OCI-LY7 (cell line): ENCODE measurements around the gene RGL1. TPM values are rescaled to one million over a fixed set of nuclear protein-coding genes. Genes with fewer than 3 reads are reported as not detected.

Experiments
- BruUV-seq: library from RNA; stranded (reverse); fragments of 400-500 nt; replicated peaks from 2 replicates; lab custom pipeline; 2021; lab: Mats Ljungman, UMichigan
- CTCF ChIA-PET: fragments of 300-600 bp; sonication (Branson Sonifier 250); formaldehyde crosslinking; loops from one replicate; lab custom pipeline; 2022; ENCODE audit warnings: antibody characterized with exemption; ENCODE audit not compliant: unreplicated experiment; lab: Charles Lee
- POLR2A ChIA-PET: fragments of 300-600 bp; sonication (Branson Sonifier 250); formaldehyde crosslinking; loops from one replicate; lab custom pipeline; 2022; ENCODE audit warnings: antibody characterized with exemption; lab: Charles Lee
- DNase-seq: peaks from one replicate; pipeline ENCODE4 v3.0.0-alpha.2; 2015; ENCODE audit warnings: low spot score
- H2AFZ ChIP-seq: fragments of 200-600 bp; sonication (generic), shearing (Covaris generic); 2 replicates; pipeline ENCODE4 v1.6.1; 2014; ENCODE audit warnings: mild to moderate bottlenecking, antibody characterized with exemption, low read length, moderate library complexity
- H3K27ac ChIP-seq: fragments of 200-600 bp; sonication (generic); 2 replicates; pipeline ENCODE4 v1.5.1; 2014; ENCODE audit warnings: mixed run types, low read depth, mild to moderate bottlenecking, moderate library complexity, low read length, inconsistent platforms; ENCODE audit not compliant: poor library complexity, severe bottlenecking
- H3K36me3 ChIP-seq: fragments of 200-600 bp; sonication (generic); 2 replicates; pipeline ENCODE4 v1.6.1; 2014; ENCODE audit warnings: mild to moderate bottlenecking, antibody characterized with exemption, low read length, moderate library complexity, mixed read lengths; ENCODE audit not compliant: insufficient read depth
- H3K4me1 ChIP-seq: fragments of 200-600 bp; sonication (generic); 2 replicates; pipeline ENCODE4 v1.5.1; 2014; ENCODE audit warnings: mild to moderate bottlenecking, low read length; ENCODE audit not compliant: insufficient read depth, poor library complexity, severe bottlenecking
- H3K4me2 ChIP-seq: fragments of 200-600 bp; sonication (generic); 2 replicates; pipeline ENCODE4 v1.6.1; 2014; ENCODE audit warnings: mild to moderate bottlenecking, low read length
- H3K4me3 ChIP-seq: fragments of 200-600 bp; sonication (generic); 2 replicates; pipeline ENCODE4 v1.5.1; 2014; ENCODE audit warnings: mild to moderate bottlenecking, low read depth, low read length; ENCODE audit not compliant: poor library complexity, severe bottlenecking
- H3K79me2 ChIP-seq: fragments of 200-600 bp; sonication (generic); 2 replicates; pipeline ENCODE4 v1.6.1; 2016; ENCODE audit warnings: low read depth, mild to moderate bottlenecking, low read length, moderate library complexity, mixed read lengths; ENCODE audit not compliant: insufficient read depth
- H3K9me2 ChIP-seq: fragments of 200-600 bp; sonication (generic); 2 replicates; pipeline ENCODE4 v1.6.1; 2016; ENCODE audit warnings: mild to moderate bottlenecking, low read length, mixed read lengths; ENCODE audit not compliant: insufficient read depth
- H3K9me3 ChIP-seq: fragments of 200-600 bp; sonication (generic); 2 replicates; pipeline ENCODE4 v1.6.1; 2014; ENCODE audit warnings: mild to moderate bottlenecking, mixed run types, low read length, mixed read lengths
- H4K20me1 ChIP-seq: fragments of 200-600 bp; sonication (generic); 2 replicates; pipeline ENCODE4 v1.6.1; 2014; ENCODE audit warnings: mild to moderate bottlenecking, antibody characterized with exemption, low read length, moderate library complexity, mixed read lengths; ENCODE audit not compliant: insufficient read depth
- EZH2phosphoT487 ChIP-seq: fragments of 200-600 bp; sonication (generic); IDR thresholded peaks from 2 replicates; pipeline ENCODE4 v1.6.1; 2018; ENCODE audit warnings: low read depth, borderline replicate concordance, mild to moderate bottlenecking, mixed run types, antibody characterized with exemption, low read length, moderate library complexity, mixed read lengths
- intact Hi-C: fragments of 100-400 bp; cut with micrococcal nuclease; formaldehyde crosslinking; loops from one replicate; pipeline ENCODE4 v1.10.0; 2022; ENCODE audit not compliant: unreplicated experiment
- total RNA-seq, 2 experiments: library from RNA; depleted of rRNA in 1 of 2; stranded (reverse); fragments of >200 nt in 1 of 2; shearing (Covaris generic) in 1 of 2; gene quantifications; 2 replicates each; pipeline ENCODE4 v1.2.3, GENCODE V29; 2014 to 2022
- TF ChIP-seq, protein P1 (sequence below): fragments of 200-600 bp; sonication (generic); conservative IDR thresholded peaks from 2 replicates; pipeline ENCODE4 v1.5.1; 2014; ENCODE audit warnings: mild to moderate bottlenecking, antibody characterized with exemption, low read length, moderate library complexity, mixed read lengths

RGL1 gene
- total RNA-seq, 2 experiments from 2014 or later: 0.32 to 0.35 TPM

DNA sequence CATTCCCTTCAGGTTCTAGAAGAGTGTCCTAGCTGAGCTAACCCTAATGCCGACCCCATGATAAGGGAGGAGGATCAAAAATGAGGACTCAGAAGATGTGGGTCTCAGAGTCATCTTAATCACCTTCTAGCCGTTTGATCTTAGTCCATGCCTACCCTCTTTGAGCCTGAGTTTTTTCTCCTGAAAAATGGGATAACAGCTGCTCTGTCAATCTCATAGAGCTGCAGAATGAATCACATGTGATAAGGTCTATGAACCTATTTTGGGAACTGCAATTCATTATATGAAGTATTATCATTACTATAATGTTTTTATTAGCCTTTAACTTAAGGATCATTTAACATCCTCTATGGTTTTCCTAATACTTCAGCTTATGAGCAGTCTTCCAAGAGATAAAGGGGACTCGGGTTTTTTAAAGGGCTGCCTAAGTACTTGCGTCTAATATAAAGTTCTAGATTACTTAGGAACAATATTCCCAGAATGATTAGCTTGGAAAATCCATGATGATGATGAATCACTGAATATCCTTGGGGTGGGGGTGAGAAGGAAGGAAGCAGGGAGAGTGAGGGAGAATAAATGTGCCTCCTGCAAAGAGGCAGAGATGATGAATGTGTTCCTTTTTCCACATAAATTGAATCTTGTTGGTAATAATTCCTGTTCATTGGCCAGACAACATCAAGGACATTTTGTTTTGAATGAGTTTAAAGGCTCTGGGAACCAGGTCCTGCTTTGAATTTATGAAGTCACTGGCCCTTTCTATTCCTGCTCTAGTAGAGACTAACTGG, 165.8 kb downstream of the RGL1 start:
- H2AFZ ChIP-seq: no peak overlapping the region
- H3K79me2 ChIP-seq: no peaks in the 10 kb centered on the region
- no peak overlapping the region for H3K27ac ChIP-seq
- no TSS peak for BruUV-seq
- no peak for TF ChIP-seq EZH2phosphoT487
- intact Hi-C loops: no loop called here
- H3K9me3 ChIP-seq: no peaks in the 10 kb centered on the region
- H3K4me2 ChIP-seq: no peak overlapping the region
- ChIA-PET POLR2A (interaction anchor here (0.8 to 1.1 kb wide), 2 partner anchors 22 to 511 kb away, joined by 3 read pairs; no protein-coding TSS in a partner anchor), CTCF (no interaction called here)
- no peaks in the 10 kb centered on the region for H3K9me2 ChIP-seq
- no peaks in the 10 kb centered on the region for H3K36me3 ChIP-seq
- H4K20me1 ChIP-seq: no peaks in the 10 kb centered on the region
- no peak overlapping the region for H3K4me3 ChIP-seq
- DNase-seq: no peak
- no peaks in the 10 kb centered on the region for H3K4me1 ChIP-seq

DNA sequence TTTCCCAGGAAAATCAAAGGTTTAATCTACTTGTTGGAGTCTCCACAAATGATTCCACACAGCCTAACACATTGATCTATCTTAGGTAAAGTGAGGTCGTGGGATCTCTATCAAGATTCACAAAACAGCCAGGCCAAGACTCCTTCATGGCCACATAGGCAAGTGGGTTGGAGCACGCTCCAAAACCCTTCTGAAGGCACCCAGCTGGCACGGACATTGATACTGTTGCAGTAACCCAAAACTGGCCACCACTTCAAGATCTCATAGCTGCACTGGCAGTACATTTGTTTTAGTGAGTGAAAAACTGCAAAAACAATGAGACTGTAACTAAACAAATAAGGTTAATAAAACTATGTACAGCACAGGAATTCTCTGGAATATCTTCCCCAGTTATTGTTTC, 170.7 kb downstream of the RGL1 start:
- ChIA-PET POLR2A (no interaction called here), CTCF (no interaction called here)
- Histone ChIP-seq H3K4me1 (no peaks in the 10 kb centered on the region), H3K4me3 (no peak overlapping the region), H3K27ac (no peak overlapping the region), H3K9me2 (no peaks in the 10 kb centered on the region), H2AFZ (no peak overlapping the region), H3K79me2 (no peaks in the 10 kb centered on the region), H4K20me1 (no peaks in the 10 kb centered on the region), H3K36me3 (no peaks in the 10 kb centered on the region), H3K9me3 (no peaks in the 10 kb centered on the region), H3K4me2 (no peak overlapping the region)
- intact Hi-C loops: no loop called here
- TF ChIP-seq, protein P1, sequence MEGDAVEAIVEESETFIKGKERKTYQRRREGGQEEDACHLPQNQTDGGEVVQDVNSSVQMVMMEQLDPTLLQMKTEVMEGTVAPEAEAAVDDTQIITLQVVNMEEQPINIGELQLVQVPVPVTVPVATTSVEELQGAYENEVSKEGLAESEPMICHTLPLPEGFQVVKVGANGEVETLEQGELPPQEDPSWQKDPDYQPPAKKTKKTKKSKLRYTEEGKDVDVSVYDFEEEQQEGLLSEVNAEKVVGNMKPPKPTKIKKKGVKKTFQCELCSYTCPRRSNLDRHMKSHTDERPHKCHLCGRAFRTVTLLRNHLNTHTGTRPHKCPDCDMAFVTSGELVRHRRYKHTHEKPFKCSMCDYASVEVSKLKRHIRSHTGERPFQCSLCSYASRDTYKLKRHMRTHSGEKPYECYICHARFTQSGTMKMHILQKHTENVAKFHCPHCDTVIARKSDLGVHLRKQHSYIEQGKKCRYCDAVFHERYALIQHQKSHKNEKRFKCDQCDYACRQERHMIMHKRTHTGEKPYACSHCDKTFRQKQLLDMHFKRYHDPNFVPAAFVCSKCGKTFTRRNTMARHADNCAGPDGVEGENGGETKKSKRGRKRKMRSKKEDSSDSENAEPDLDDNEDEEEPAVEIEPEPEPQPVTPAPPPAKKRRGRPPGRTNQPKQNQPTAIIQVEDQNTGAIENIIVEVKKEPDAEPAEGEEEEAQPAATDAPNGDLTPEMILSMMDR: no peak
- TF ChIP-seq EZH2phosphoT487: no peak
- no peak for DNase-seq
- BruUV-seq: no TSS peak

DNA sequence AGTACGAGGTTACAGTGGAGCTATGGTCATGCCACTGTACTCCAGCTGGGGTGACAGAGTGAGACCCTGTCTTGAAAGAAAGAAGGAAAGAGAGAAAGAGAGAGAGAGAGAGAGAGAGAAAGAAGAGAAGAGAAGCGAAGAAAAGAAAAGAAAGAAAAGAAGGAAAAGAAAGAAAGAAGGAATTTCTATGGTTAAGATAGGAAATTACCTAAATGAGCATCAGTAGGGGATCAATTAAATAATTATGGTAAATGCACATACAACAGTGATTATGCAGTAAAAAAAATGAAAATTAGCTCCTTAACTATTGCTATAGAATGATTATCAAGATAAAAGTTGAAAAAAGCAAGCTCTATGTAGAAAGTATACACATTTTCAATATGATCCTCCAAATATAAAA, 172.8 kb downstream of the RGL1 start:
- no peaks in the 10 kb centered on the region for H3K4me1 ChIP-seq
- H3K4me2 ChIP-seq: no peak overlapping the region
- H4K20me1 ChIP-seq: no peaks in the 10 kb centered on the region
- no peak overlapping the region for H2AFZ ChIP-seq
- H3K9me3 ChIP-seq: no peaks in the 10 kb centered on the region
- ChIA-PET CTCF (no interaction called here), POLR2A (interaction anchor here (0.7 kb wide), 1 partner anchor 16 kb away, joined by 5 read pairs; no protein-coding TSS in a partner anchor)
- no peaks in the 10 kb centered on the region for H3K9me2 ChIP-seq
- no peaks in the 10 kb centered on the region for H3K36me3 ChIP-seq
- H3K4me3 ChIP-seq: no peak overlapping the region
- no peak overlapping the region for H3K27ac ChIP-seq
- no peaks in the 10 kb centered on the region for H3K79me2 ChIP-seq
- BruUV-seq: no TSS peak
- DNase-seq: no peak
- intact Hi-C loops: no loop called here
- TF ChIP-seq, protein P1: no peak
- TF ChIP-seq EZH2phosphoT487: no peak

Other genes starting within 250 kb of the RGL1 start
- 4.0 and 5.0 TPM in 2 replicates for gene NCF2, start 214.7 kb upstream of the RGL1 start, total RNA-seq (2014; rRNA removed; shearing (Covaris generic))
- gene NCF2, start 214.7 kb upstream of the RGL1 start, total RNA-seq (2022): 13.5 and 17.4 TPM in 2 replicates
- 116 and 148 TPM in 2 replicates for gene ARPC5, start 169.3 kb upstream of the RGL1 start, total RNA-seq (2014; rRNA removed; shearing (Covaris generic))
- 132 and 133 TPM in 2 replicates for gene ARPC5, start 169.3 kb upstream of the RGL1 start, total RNA-seq (2022)
- not detected in 2 replicates for gene APOBEC4, start 151.8 kb upstream of the RGL1 start, total RNA-seq (2014; rRNA removed; shearing (Covaris generic))
- not detected in 2 replicates for gene APOBEC4, start 151.8 kb upstream of the RGL1 start, total RNA-seq (2022)
- 0.03 TPM in 1 of 2 replicates, not detected in the other for gene COLGALT2, start 232.6 kb downstream of the RGL1 start, total RNA-seq (2014; rRNA removed; shearing (Covaris generic))
- 0.10 TPM in 1 of 2 replicates, not detected in the other for gene COLGALT2, start 232.6 kb downstream of the RGL1 start, total RNA-seq (2022)
- gene TSEN15, start 246.6 kb downstream of the RGL1 start, total RNA-seq (2014; rRNA removed; shearing (Covaris generic)): 39.8 and 42.5 TPM in 2 replicates
- gene TSEN15, start 246.6 kb downstream of the RGL1 start, total RNA-seq (2022): 45.1 and 45.6 TPM in 2 replicates